H1 (cell line): Measurements from ENCODE around the gene CD72. TPM values are rescaled to one million over a fixed set of nuclear protein-coding genes. Genes with fewer than 3 reads are reported as not detected.

Experiments
- CTCF ChIA-PET: fragments of 300-600 bp; sonication (Branson Sonifier 250); formaldehyde crosslinking; loops from one replicate; lab custom pipeline; 2021; ENCODE audit not compliant: partially characterized antibody; lab: Charles Lee
- POLR2A ChIA-PET: fragments of 300-600 bp; sonication (Branson Sonifier 250); formaldehyde crosslinking; loops from one replicate; lab custom pipeline; 2021; ENCODE audit warnings: inconsistent platforms; ENCODE audit not compliant: partially characterized antibody; lab: Charles Lee
- DNase-seq, 2 experiments: peaks; one replicate each; pipeline versions ENCODE4 v3.0.0 to v3.0.0-alpha.2; 2010 to 2022; ENCODE audit warnings: low spot score in 2 of 2, low read depth in 1 of 2, mixed read lengths in 1 of 2
- FAIRE-seq: peaks from 2 replicates; lab custom pipeline; 2011; peaks lifted over from hg19 to GRCh38; lab: Jason Lieb, UNC
- H2AFZ ChIP-seq: 2 replicates; pipeline ENCODE4 v1.8.1; 2012; ENCODE audit warnings: low read length, inconsistent platforms
- H2AK5ac ChIP-seq: 2 replicates; pipeline ENCODE4 v1.6.1; 2013; ENCODE audit warnings: low read depth, low read length
- H2BK120ac ChIP-seq: replicated peaks from 2 replicates; pipeline ENCODE3; 2013; ENCODE audit warnings: low read depth, low read length, inconsistent platforms
- H2BK12ac ChIP-seq: 2 replicates; pipeline ENCODE4 v1.6.1; 2013; ENCODE audit warnings: low read depth, low read length
- H2BK15ac ChIP-seq: 2 replicates; pipeline ENCODE4 v1.6.1; 2013; ENCODE audit warnings: low read length
- H2BK20ac ChIP-seq: 2 replicates; pipeline ENCODE4 v1.6.1; 2013; ENCODE audit warnings: low read length
- H2BK5ac ChIP-seq: 2 replicates; pipeline ENCODE4 v1.6.1; 2013; ENCODE audit warnings: low read depth, low read length
- H3K14ac ChIP-seq: 2 replicates; pipeline ENCODE4 v1.6.1; 2013; ENCODE audit warnings: inconsistent platforms; ENCODE audit not compliant: insufficient read length
- H3K18ac ChIP-seq: 2 replicates; pipeline ENCODE4 v1.6.1; 2013; ENCODE audit warnings: low read length; ENCODE audit errors: extremely low read depth
- H3K23ac ChIP-seq: 2 replicates; pipeline ENCODE4 v1.6.1; 2013; ENCODE audit warnings: inconsistent platforms; ENCODE audit not compliant: insufficient read length
- H3K23me2 ChIP-seq: 2 replicates; pipeline ENCODE4 v1.6.1; 2013; ENCODE audit warnings: low read depth, low read length
- H3K27ac ChIP-seq: 2 replicates; pipeline ENCODE4 v1.6.1; 2011; ENCODE audit warnings: low read depth, low read length, inconsistent platforms
- H3K27me3 ChIP-seq, 4 experiments: replicated peaks in 1 of 4; 1 replicate in 1 of 4; 2 replicates in 3 of 4; pipeline versions ENCODE4 v1.6.1 to v1.8.1; 2011 to 2013; ENCODE audit warnings: low read length in 3 of 4, mild to moderate bottlenecking in 3 of 4, inconsistent platforms in 2 of 4, mixed read lengths in 2 of 4, moderate library complexity in 1 of 4; ENCODE audit not compliant: control insufficient read depth in 3 of 4, insufficient read depth in 3 of 4; ENCODE audit errors: extremely low read depth in 1 of 4
- H3K36me3 ChIP-seq, 4 experiments: 2 replicates each; pipeline versions ENCODE4 v1.6.1 to v1.8.1; 2011 to 2013; ENCODE audit warnings: mild to moderate bottlenecking in 4 of 4, low read length in 3 of 4, moderate library complexity in 2 of 4, control low read depth in 1 of 4, inconsistent platforms in 1 of 4; ENCODE audit not compliant: insufficient read depth in 4 of 4, control insufficient read depth in 2 of 4
- H3K4ac ChIP-seq: replicated peaks from 2 replicates; pipeline ENCODE3; 2013; ENCODE audit warnings: low read length, low read depth, mixed read lengths, inconsistent platforms; ENCODE audit not compliant: insufficient read length
- H3K4me1 ChIP-seq, 4 experiments: replicated peaks in 1 of 4; 1 replicate in 1 of 4; 2 replicates in 3 of 4; pipeline versions ENCODE4 v1.6.1 to v1.8.1; 2011 to 2013; ENCODE audit warnings: low read length in 3 of 4, inconsistent platforms in 2 of 4, mixed read lengths in 1 of 4; ENCODE audit not compliant: insufficient read depth in 4 of 4, control insufficient read depth in 3 of 4
- H3K4me2 ChIP-seq, 2 experiments: 2 replicates each; pipeline versions ENCODE4 v1.6.1 to v1.8.1; 2011 to 2013; ENCODE audit warnings: low read depth in 2 of 2, low read length in 2 of 2, control low read depth in 1 of 2, inconsistent platforms in 1 of 2, mild to moderate bottlenecking in 1 of 2; ENCODE audit not compliant: insufficient read depth in 1 of 2
- H3K4me3 ChIP-seq, 4 experiments: fragments of 200-600, 300-600 bp in 1 of 4; sonication (generic), shearing (Covaris generic), sonication (Bioruptor Twin) in 1 of 4; 2 replicates each; pipeline versions ENCODE4 v1.5.1 to v1.8.1; 2011 to 2016; ENCODE audit warnings: low read length in 4 of 4, low read depth in 3 of 4, control low read depth in 2 of 4, inconsistent platforms in 2 of 4, mild to moderate bottlenecking in 2 of 4, mixed read lengths in 1 of 4, moderate library complexity in 1 of 4; ENCODE audit not compliant: insufficient read depth in 2 of 4; ENCODE audit errors: extremely low read depth in 1 of 4
- H3K56ac ChIP-seq: replicated peaks from 2 replicates; pipeline ENCODE3; 2013; ENCODE audit warnings: low read depth, mild to moderate bottlenecking, mixed read lengths, low read length, inconsistent platforms; ENCODE audit not compliant: insufficient read length
- H3K79me1 ChIP-seq: 2 replicates; pipeline ENCODE4 v1.6.1; 2013; ENCODE audit warnings: low read depth, low read length, control low read depth
- H3K79me2 ChIP-seq, 2 experiments: 2 replicates each; pipeline versions ENCODE4 v1.6.1 to v1.8.1; 2012 to 2013; ENCODE audit warnings: low read length in 2 of 2, mild to moderate bottlenecking in 2 of 2, inconsistent platforms in 1 of 2; ENCODE audit not compliant: insufficient read depth in 2 of 2, control insufficient read depth in 1 of 2
- H3K9ac ChIP-seq, 4 experiments: replicated peaks in 1 of 4; 1 replicate in 1 of 4; 2 replicates in 3 of 4; pipeline versions ENCODE4 v1.6.1 to v1.8.1; 2011 to 2013; ENCODE audit warnings: low read depth in 3 of 4, low read length in 3 of 4, control low read depth in 2 of 4, mild to moderate bottlenecking in 2 of 4, moderate library complexity in 2 of 4, inconsistent platforms in 1 of 4; ENCODE audit errors: extremely low read depth in 1 of 4
- H3K9me3 ChIP-seq, 2 experiments: 2 replicates each; pipeline versions ENCODE4 v1.6.1 to v1.8.1; 2012 to 2013; ENCODE audit warnings: mild to moderate bottlenecking in 2 of 2, moderate library complexity in 2 of 2, control low read depth in 1 of 2, inconsistent platforms in 1 of 2, low read depth in 1 of 2, low read length in 1 of 2, mixed read lengths in 1 of 2; ENCODE audit not compliant: insufficient read depth in 2 of 2
- H4K20me1 ChIP-seq, 2 experiments: replicated peaks in 1 of 2; 2 replicates each; pipeline versions ENCODE3 to v1.8.1; 2011 to 2013; ENCODE audit warnings: inconsistent platforms in 2 of 2, low read length in 2 of 2, mild to moderate bottlenecking in 1 of 2; ENCODE audit not compliant: insufficient read depth in 2 of 2, control insufficient read depth in 1 of 2
- H4K5ac ChIP-seq: 2 replicates; pipeline ENCODE4 v1.6.1; 2013; ENCODE audit warnings: low read length, low read depth, mixed read lengths, inconsistent platforms; ENCODE audit not compliant: insufficient read length
- H4K8ac ChIP-seq: 2 replicates; pipeline ENCODE4 v1.8.0; 2013; ENCODE audit warnings: mild to moderate bottlenecking, moderate library complexity, low read length, inconsistent platforms; ENCODE audit not compliant: insufficient read depth; ENCODE audit errors: extremely low read depth
- H4K91ac ChIP-seq: replicated peaks from 2 replicates; pipeline ENCODE3; 2013; ENCODE audit warnings: low read length, mixed read lengths, inconsistent platforms; ENCODE audit not compliant: insufficient read length
- CBX8 ChIP-seq: fragments of 300-800, 300-1000 bp; sonication (generic); IDR thresholded peaks from 2 replicates; pipeline ENCODE4 v1.7.1; 2016; ENCODE audit warnings: low read depth, low read length, borderline replicate concordance
- CREB1 ChIP-seq: IDR thresholded peaks from 2 replicates; pipeline ENCODE4 v1.6.1; 2012; ENCODE audit warnings: inconsistent platforms
- GABPA ChIP-seq: IDR thresholded peaks from 2 replicates; pipeline ENCODE4 v1.6.1; 2011; ENCODE audit warnings: mild to moderate bottlenecking, low read length, moderate library complexity, borderline replicate concordance; ENCODE audit not compliant: insufficient read depth
- KDM1A ChIP-seq: fragments of 200-600, 300-600 bp; sonication (generic); IDR thresholded peaks from 2 replicates; pipeline ENCODE4 v1.7.1; 2016; ENCODE audit warnings: mild to moderate bottlenecking, low read length, borderline replicate concordance
- KDM4A ChIP-seq: IDR thresholded peaks from one replicate; pipeline ENCODE4 v1.7.1; 2012; ENCODE audit warnings: low read depth, mild to moderate bottlenecking, moderate library complexity, low read length, inconsistent platforms; ENCODE audit not compliant: severe bottlenecking
- RBBP5 ChIP-seq: IDR thresholded peaks from 2 replicates; pipeline ENCODE4 v1.7.1; 2012; ENCODE audit warnings: low read depth, mild to moderate bottlenecking, inconsistent platforms, low read length, moderate library complexity, borderline replicate concordance
- RNF2 ChIP-seq: fragments of 200-900, 300-1000 bp; sonication (generic); IDR thresholded peaks from 2 replicates; pipeline ENCODE4 v1.7.1; 2016; ENCODE audit warnings: borderline replicate concordance, low read depth, mild to moderate bottlenecking, antibody characterized with exemption, low read length; ENCODE audit not compliant: poor library complexity, severe bottlenecking; ENCODE audit errors: missing control alignments
- SP2 ChIP-seq: IDR thresholded peaks from 2 replicates; pipeline ENCODE4 v1.6.1; 2012; ENCODE audit warnings: mild to moderate bottlenecking, low read length, inconsistent platforms
- SUZ12 ChIP-seq: fragments of 200-600 bp; sonication (generic); IDR thresholded peaks from 2 replicates; pipeline ENCODE4 v1.6.1; 2012; ENCODE audit warnings: mild to moderate bottlenecking, inconsistent platforms, low read length, moderate library complexity, mixed read lengths
- WGBS, 2 experiments: shearing (Covaris generic) in 1 of 2; methylation state at CpG; one replicate each; pipeline versions ENCODE4 v1.1.6 to v1.1.7; 2013 to 2015; ENCODE audit warnings: low lambda C conversion rate in 2 of 2, mixed read lengths in 2 of 2, inconsistent platforms in 1 of 2, low coverage in 1 of 2, missing lambda C conversion rate in 1 of 2; ENCODE audit not compliant: insufficient replicate concordance in 2 of 2, insufficient coverage in 1 of 2, insufficient read length in 1 of 2; ENCODE audit errors: extremely low coverage in 1 of 2, missing lambda C conversion rate in 1 of 2; 5-methylcytosine and 5-hydroxymethylcytosine counted together
- polyA plus RNA-seq, 7 experiments: library from polyadenylated mRNA; depleted of rRNA in 3 of 7; stranded (reverse) in 5 of 7; unstranded in 2 of 7; fragments of >200 nt in 5 of 7; fragments of 200-250 nt in 2 of 7; gene quantifications; 1 replicate in 5 of 7; 2 replicates in 1 of 7; 4 replicates in 1 of 7; pipeline versions ENCODE4 v1.2.1 to v1.2.3, GENCODE V29; 2011 to 2013; ENCODE audit warnings: missing spikeins in 2 of 7, mixed read lengths in 2 of 7
- total RNA-seq: library from RNA; stranded (reverse); fragmentation: NEBNext Ultra II Directional; extraction: Animal tissue kit (Norgen Biotek cat#: 25700); gene quantifications from 2 replicates; pipeline ENCODE4 v1.2.1, GENCODE V29; 2021
- TF ChIP-seq, protein P1 (sequence below): IDR thresholded peaks from 2 replicates; pipeline ENCODE4 v1.6.1; 2011; ENCODE audit warnings: low read depth, mild to moderate bottlenecking, low read length; ENCODE audit not compliant: insufficient read depth

The CD72 gene
- total and polyA plus RNA-seq, 2 of the 8 experiments (the other 6 are each of a cell fraction or from before 2014, with no cell fraction given): 4.0 to 4.5 TPM

DNA sequence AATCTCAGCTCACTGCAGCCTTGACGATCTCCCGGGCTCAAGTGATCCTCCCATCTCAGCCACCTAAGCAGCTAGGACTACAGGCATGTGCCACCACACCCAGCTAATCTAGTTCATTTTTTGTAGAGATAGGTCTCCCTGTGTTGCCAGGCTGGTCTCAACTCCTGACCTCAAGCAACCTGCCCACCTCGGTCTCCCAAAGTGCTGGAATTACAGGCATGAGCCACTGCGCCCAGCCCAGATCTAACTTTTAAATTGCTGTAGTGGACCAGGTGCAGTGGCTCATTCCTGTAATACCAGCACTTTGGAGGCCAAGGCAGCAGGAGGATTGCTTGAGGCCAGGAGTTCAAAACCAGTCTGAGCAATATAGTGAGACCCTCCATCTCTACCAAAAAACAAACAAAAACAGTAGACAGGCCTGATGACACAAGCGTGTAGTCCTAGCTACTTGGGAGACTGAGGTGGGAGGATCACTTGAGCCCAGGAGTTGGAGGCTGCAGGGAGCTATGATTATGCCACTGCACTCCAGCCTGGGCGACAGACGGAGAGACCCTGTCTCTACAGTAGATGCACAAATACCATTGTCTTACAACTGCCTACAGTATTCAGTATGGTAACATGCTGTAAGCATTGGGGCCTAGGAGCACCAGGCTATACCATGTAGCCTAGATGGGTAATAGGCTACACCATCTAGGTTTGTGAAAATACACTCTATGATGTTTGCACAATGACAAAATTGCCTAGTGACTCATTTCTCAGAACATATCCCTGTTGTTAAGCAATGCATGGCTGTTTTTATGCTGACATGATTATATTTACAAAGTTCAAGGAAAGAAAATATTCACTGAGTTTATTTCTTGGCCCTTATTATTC, 34.0 kb upstream of the CD72 start:
- no peak overlapping the region for H3K27ac ChIP-seq
- no peaks in the 10 kb centered on the region for H3K79me1 ChIP-seq
- POLR2A ChIA-PET: interaction anchor here (0.8 to 1.4 kb wide), 3 partner anchors 28 to 49 kb away, joined by 3 read pairs; no protein-coding TSS in a partner anchor
- 92% methylated on average over 7 of the region's 7 CpGs; no CpG with 5 or more reads in 1 of the 2 experiments for WGBS, 2 experiments
- CTCF ChIA-PET: interaction anchor here (1.0 to 15.9 kb wide), 8 partner anchors 9 to 80 kb away, joined by 3 to 347 read pairs (median 18); partner anchors contain the start of genes ARHGEF39, CCDC107, CD72 and CREB3
- peak overlapping the region; percentile 64; the same call in 1 of the 2 replicates for H2BK20ac ChIP-seq
- H2BK15ac ChIP-seq: 0 out of 2 replicates have a peak overlapping the region, but pooled peaks have one; percentile 32
- no peak overlapping the region for H2AK5ac ChIP-seq
- no peak overlapping the region for H2AFZ ChIP-seq
- H3K23ac ChIP-seq: no peak overlapping the region
- no peak overlapping the region for H4K5ac ChIP-seq
- no peak overlapping the region; a peak in 1 of 7 replicates for H3K9ac ChIP-seq
- H3K14ac ChIP-seq: no peak overlapping the region
- H3K4ac ChIP-seq: no peak overlapping the region
- peaks cover 2 to 17% (median 12%) of the 10 kb centered on the region in 4 experiments; a peak in 6 of 7 replicates for H3K4me1 ChIP-seq
- no peak overlapping the region for H4K8ac ChIP-seq
- H3K56ac ChIP-seq: no peak overlapping the region
- no peak for FAIRE-seq
- H2BK5ac ChIP-seq: no peak overlapping the region
- no peak overlapping the region for H2BK120ac ChIP-seq
- no peaks in the 10 kb centered on the region for H3K36me3 ChIP-seq
- H3K18ac ChIP-seq: no peak overlapping the region
- no peaks in the 10 kb centered on the region for H4K20me1 ChIP-seq
- DNase-seq: no peak
- no peaks in the 10 kb centered on the region for H3K79me2 ChIP-seq
- no peak overlapping the region for H3K4me2 ChIP-seq
- H4K91ac ChIP-seq: no peak overlapping the region
- H3K23me2 ChIP-seq: peaks cover 8% of the 10 kb centered on the region
- H3K9me3 ChIP-seq: no peaks in the 10 kb centered on the region
- no peak overlapping the region for H3K4me3 ChIP-seq
- H2BK12ac ChIP-seq: peak overlapping the region; percentile 80; the same call in 1 of the 2 replicates
- H3K27me3 ChIP-seq: peaks cover 0 to 7% (median 0%) of the 10 kb centered on the region in 4 experiments; a peak in 1 of 7 replicates
- TF ChIP-seq, protein P1, sequence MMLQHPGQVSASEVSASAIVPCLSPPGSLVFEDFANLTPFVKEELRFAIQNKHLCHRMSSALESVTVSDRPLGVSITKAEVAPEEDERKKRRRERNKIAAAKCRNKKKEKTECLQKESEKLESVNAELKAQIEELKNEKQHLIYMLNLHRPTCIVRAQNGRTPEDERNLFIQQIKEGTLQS: no peak
- TF ChIP-seq KDM4A (no peak), CREB1 (no peak), GABPA (no peak), SUZ12 (no peak), RBBP5 (no peak), CBX8 (no peak), RNF2 (no peak), KDM1A (no peak), SP2 (no peak)
